GM23248 (cell line): ENCODE results near the gene ARID4B. TPM values are rescaled to one million over a fixed set of nuclear protein-coding genes. Genes with fewer than 3 reads are reported as not detected.

ENCODE experiments used
- DNase-seq: peaks from one replicate; pipeline ENCODE4 v3.0.0-alpha.2; 2015
- H2AFZ ChIP-seq: fragments of 200-600 bp; sonication (generic); 2 replicates; pipeline ENCODE4 v1.6.1; 2016; ENCODE audit warnings: antibody characterized with exemption
- H3F3A ChIP-seq: fragments of 200-600 bp; sonication (generic); 2 replicates; pipeline ENCODE4 v1.6.1; 2016; ENCODE audit warnings: mild to moderate bottlenecking, antibody characterized with exemption, mixed run types; ENCODE audit not compliant: insufficient read depth
- H3K27ac ChIP-seq: fragments of 200-600 bp; sonication (generic); 2 replicates; pipeline ENCODE4 v1.5.1; 2016; ENCODE audit warnings: mild to moderate bottlenecking
- H3K27me3 ChIP-seq: fragments of 200-600 bp; sonication (generic); replicated peaks from 2 replicates; pipeline ENCODE4 v1.6.1; 2016; ENCODE audit warnings: mild to moderate bottlenecking; ENCODE audit not compliant: insufficient read depth
- H3K36me3 ChIP-seq: fragments of 200-600 bp; sonication (generic); 2 replicates; pipeline ENCODE4 v1.6.1; 2016; ENCODE audit warnings: low read depth, mild to moderate bottlenecking
- H3K4me1 ChIP-seq: fragments of 200-600 bp; sonication (generic); 2 replicates; pipeline ENCODE4 v1.6.1; 2016; ENCODE audit warnings: mild to moderate bottlenecking; ENCODE audit not compliant: insufficient read depth
- H3K4me2 ChIP-seq: fragments of 200-600 bp; sonication (generic); one replicate; pipeline ENCODE4 v1.6.1; 2016; ENCODE audit warnings: mild to moderate bottlenecking; ENCODE audit not compliant: unreplicated experiment
- H3K4me3 ChIP-seq: fragments of 200-600 bp; sonication (generic); 2 replicates; pipeline ENCODE4 v1.5.1; 2016; ENCODE audit warnings: mild to moderate bottlenecking
- H3K79me2 ChIP-seq: fragments of 200-600 bp; sonication (generic); 2 replicates; pipeline ENCODE4 v1.6.1; 2016; ENCODE audit warnings: mild to moderate bottlenecking; ENCODE audit not compliant: insufficient read depth
- H3K9ac ChIP-seq: fragments of 200-600 bp; sonication (generic); 2 replicates; pipeline ENCODE4 v1.6.1; 2016; ENCODE audit warnings: mild to moderate bottlenecking
- H3K9me2 ChIP-seq: fragments of 200-600 bp; sonication (generic); 2 replicates; pipeline ENCODE4 v1.6.1; 2016; ENCODE audit warnings: mixed run types, mild to moderate bottlenecking, moderate library complexity; ENCODE audit not compliant: insufficient read depth
- H3K9me3 ChIP-seq: fragments of 200-600 bp; sonication (generic); one replicate; pipeline ENCODE4 v1.6.1; 2017; ENCODE audit warnings: low read depth
- H4K20me1 ChIP-seq: fragments of 200-600 bp; sonication (generic); 2 replicates; pipeline ENCODE4 v1.6.0; 2016; ENCODE audit not compliant: insufficient read depth
- EZH2 ChIP-seq: fragments of 200-600 bp; sonication (generic); IDR thresholded peaks from 2 replicates; pipeline ENCODE4 v1.6.1; 2018; ENCODE audit warnings: antibody characterized with exemption, mild to moderate bottlenecking; ENCODE audit not compliant: insufficient read depth, poor library complexity, severe bottlenecking
- EZH2phosphoT487 ChIP-seq: fragments of 200-600 bp; sonication (generic); IDR thresholded peaks from 2 replicates; pipeline ENCODE4 v1.6.1; 2018; ENCODE audit warnings: antibody characterized with exemption, moderate library complexity, mild to moderate bottlenecking, low read depth; ENCODE audit not compliant: insufficient read depth
- WGBS, 2 experiments: methylation state at CpG; one replicate each; pipeline ENCODE4 v1.1.6; 2015 to 2017; ENCODE audit warnings: low lambda C conversion rate in 2 of 2, low coverage in 1 of 2; ENCODE audit errors: missing lambda C conversion rate in 2 of 2; 5-methylcytosine and 5-hydroxymethylcytosine counted together
- in situ Hi-C: fragments of 300-500 bp; cut with MboI; formaldehyde crosslinking; loops from 2 replicates; pipeline ENCODE4 v1.15.0; 2020
- polyA plus RNA-seq: library from polyadenylated mRNA; unstranded; fragments of >200 nt; fragmentation: Nextera tagmentation; extraction: Ambion mirVana; gene quantifications from 2 replicates; pipeline ENCODE4 v1.2.1, GENCODE V29; 2016
- total RNA-seq: library from RNA; depleted of rRNA; stranded (reverse); fragments of >200 nt; shearing (Covaris generic); gene quantifications from 2 replicates; pipeline ENCODE4 v1.2.3, GENCODE V29; 2014

The ARID4B gene
- total and polyA plus RNA-seq, 2 experiments from 2014 or later, result 17.8 to 25.6 TPM

DNA sequence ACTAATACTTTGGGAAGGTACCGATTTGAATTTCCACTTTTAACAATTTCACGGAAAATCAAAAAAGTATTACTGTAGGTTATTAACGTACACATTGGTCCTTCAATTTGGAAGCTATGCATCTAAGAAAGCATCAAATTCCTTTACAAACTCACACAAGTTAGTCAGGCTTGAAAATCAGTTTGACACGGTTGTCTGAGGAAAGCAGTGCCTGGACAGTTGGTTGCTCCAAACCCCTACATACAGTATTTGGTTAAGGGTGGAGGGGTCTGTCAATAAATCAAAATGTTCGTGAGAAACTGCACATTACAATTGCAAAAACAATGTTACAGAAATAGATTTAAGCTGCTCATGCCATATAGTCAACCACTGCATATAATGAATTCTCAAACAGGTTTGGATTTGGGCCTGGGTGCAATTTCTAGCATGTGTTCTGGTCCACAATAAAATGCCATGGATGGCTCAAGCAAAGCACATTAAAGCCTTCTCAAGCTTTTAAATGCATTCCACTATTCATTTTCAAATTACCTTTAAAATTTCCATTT is 147.0 kb downstream of the ARID4B start:
- 96 to 98% methylated on average over 5 of the region's 5 CpGs for WGBS, 2 experiments
- H4K20me1 ChIP-seq, result no peaks in the 10 kb centered on the region
- no peaks in the 10 kb centered on the region for H3K27me3 ChIP-seq
- H3K27ac ChIP-seq, result no peak overlapping the region
- H3K4me3 ChIP-seq, result no peak overlapping the region
- H3K9me3 ChIP-seq, result no peaks in the 10 kb centered on the region
- H3K79me2 ChIP-seq, result peaks cover 24% of the 10 kb centered on the region
- H3K4me2 ChIP-seq, result no peak overlapping the region
- no peak overlapping the region for H3K9ac ChIP-seq
- peaks cover 34% of the 10 kb centered on the region for H3K36me3 ChIP-seq
- DNase-seq, result no peak
- no peaks in the 10 kb centered on the region for H3K4me1 ChIP-seq
- 0 out of 2 replicates have a peak, but pooled peaks cover 5% of the 10 kb centered on the region for H3F3A ChIP-seq
- H2AFZ ChIP-seq, result no peak overlapping the region
- TF ChIP-seq EZH2 (no peak), EZH2phosphoT487 (no peak)
- in situ Hi-C loops, result no loop called here
- no peaks in the 10 kb centered on the region for H3K9me2 ChIP-seq

DNA sequence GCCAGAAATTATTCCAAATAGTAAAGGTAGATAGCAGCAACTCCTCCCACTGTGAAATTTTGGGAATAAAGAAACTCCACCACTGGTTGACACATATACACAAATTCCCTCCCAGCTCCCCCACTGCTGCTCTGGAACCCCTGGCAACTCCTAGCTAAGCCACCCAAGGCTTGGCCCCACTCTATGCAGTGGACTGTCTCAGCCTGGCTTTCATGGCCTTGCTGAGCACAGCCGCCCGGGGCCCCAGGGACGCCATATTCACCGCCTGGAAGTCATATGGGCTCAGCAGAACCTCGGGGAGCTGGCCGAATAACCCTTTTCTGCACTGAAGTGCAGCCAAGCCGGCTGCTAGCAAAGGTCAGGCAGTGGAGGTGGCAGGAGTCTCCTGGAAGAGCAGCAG is 151.5 kb downstream of the ARID4B start:
- Histone ChIP-seq H3K4me1 (no peaks in the 10 kb centered on the region), H3K79me2 (peaks cover 24% of the 10 kb centered on the region), H3K9me3 (no peaks in the 10 kb centered on the region), H3K36me3 (peaks cover 47% of the 10 kb centered on the region), H3K27ac (no peak overlapping the region), H2AFZ (no peak overlapping the region), H3K4me3 (no peak overlapping the region), H3K27me3 (no peaks in the 10 kb centered on the region), H3K9ac (no peak overlapping the region), H4K20me1 (no peaks in the 10 kb centered on the region), H3F3A (no peaks in the 10 kb centered on the region), H3K9me2 (no peaks in the 10 kb centered on the region), H3K4me2 (no peak overlapping the region)
- in situ Hi-C loops, result no loop called here
- no peak for DNase-seq
- 88 to 90% methylated on average over 7 of the region's 7 CpGs for WGBS, 2 experiments
- TF ChIP-seq EZH2phosphoT487, result no peak
- TF ChIP-seq EZH2, result no peak

DNA sequence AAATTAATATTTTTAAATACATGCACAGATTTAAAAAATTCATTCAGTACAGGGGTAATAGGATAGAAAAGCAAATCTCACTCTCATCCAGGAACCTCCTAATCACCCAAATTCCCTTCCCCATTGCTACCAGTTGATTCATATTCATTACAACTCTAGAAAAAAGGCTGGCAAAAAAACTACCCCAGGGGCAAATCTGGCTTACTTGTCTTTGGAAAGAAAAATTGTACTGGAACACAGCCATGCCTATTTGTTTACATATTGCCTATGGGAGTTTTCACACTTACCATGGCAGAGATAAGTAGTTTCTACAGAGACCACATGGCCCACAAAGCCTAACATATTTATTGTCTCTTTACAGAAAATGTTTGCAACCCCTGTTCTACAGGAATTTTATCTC is 158.0 kb downstream of the ARID4B start:
- Histone ChIP-seq H3K4me2 (no peak overlapping the region), H3K4me1 (no peaks in the 10 kb centered on the region), H3K4me3 (no peak overlapping the region), H2AFZ (no peak overlapping the region), H3K79me2 (no peaks in the 10 kb centered on the region; the same call in 1 of the 2 replicates), H3K27me3 (no peaks in the 10 kb centered on the region), H3K9me2 (no peaks in the 10 kb centered on the region), H3F3A (peaks cover 16% of the 10 kb centered on the region; the same call in 1 of the 2 replicates), H4K20me1 (no peaks in the 10 kb centered on the region), H3K9ac (no peak overlapping the region), H3K9me3 (no peaks in the 10 kb centered on the region), H3K36me3 (peaks cover 48% of the 10 kb centered on the region), H3K27ac (no peak overlapping the region)
- no peak for DNase-seq
- no peak for TF ChIP-seq EZH2phosphoT487
- TF ChIP-seq EZH2, result no peak
- in situ Hi-C loops, result no loop called here

DNA sequence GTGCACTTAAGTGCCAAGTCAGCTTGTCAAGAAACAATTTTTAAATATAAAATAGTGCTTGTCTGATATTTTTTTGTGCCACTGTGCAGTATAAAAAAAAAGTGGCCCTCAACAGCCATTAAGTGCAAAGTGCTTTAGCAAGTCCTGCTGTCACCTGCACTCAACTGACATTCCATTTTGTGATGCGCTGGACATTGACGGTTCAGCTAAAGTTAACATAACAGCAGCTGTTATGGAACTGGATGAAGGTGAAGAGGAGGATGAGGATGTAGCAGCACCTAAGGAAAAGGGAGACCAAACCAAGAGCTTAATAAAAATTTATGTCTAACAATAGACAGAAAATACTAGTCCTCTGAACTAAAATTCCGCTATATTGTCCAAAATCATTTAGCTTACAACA is 159.6 kb downstream of the ARID4B start:
- Histone ChIP-seq H3K36me3 (peaks cover 43% of the 10 kb centered on the region), H3K9me3 (no peaks in the 10 kb centered on the region), H2AFZ (no peak overlapping the region), H3K27me3 (no peaks in the 10 kb centered on the region), H3K4me3 (no peak overlapping the region), H4K20me1 (no peaks in the 10 kb centered on the region), H3F3A (peaks cover 16% of the 10 kb centered on the region; the same call in 1 of the 2 replicates), H3K9ac (no peak overlapping the region), H3K79me2 (no peaks in the 10 kb centered on the region; the same call in 1 of the 2 replicates), H3K4me1 (no peaks in the 10 kb centered on the region), H3K9me2 (no peaks in the 10 kb centered on the region), H3K27ac (no peak overlapping the region), H3K4me2 (no peak overlapping the region)
- WGBS, 2 experiments, result 90% methylated on average over 3 of the region's 3 CpGs
- no peak for TF ChIP-seq EZH2phosphoT487
- no peak for TF ChIP-seq EZH2
- DNase-seq, result no peak
- in situ Hi-C loops, result no loop called here
